K562 (cell line): ENCODE measurements around the gene ABCB9. TPM values are rescaled to one million over a fixed set of nuclear protein-coding genes. Genes with fewer than 3 reads are reported as not detected.

Source experiments
- ATAC-seq: fragments of 200-7000 bp; cut with Tn5 transposase; 3 replicates; pipeline ENCODE4 v1.9.1; 2020; ENCODE audit warnings: moderate library complexity
- BruUV-seq: library from RNA; stranded (reverse); fragments of 400-500 nt; replicated peaks from 2 replicates; lab custom pipeline; 2021; lab: Mats Ljungman, UMichigan
- CTCF ChIA-PET: fragments of 300-600 bp; formaldehyde crosslinking; extraction: SDS; loops from one replicate; lab custom pipeline; 2021; ENCODE audit warnings: low intra/inter-chr PET ratio; lab: Yijun Ruan, JAX
- POLR2A ChIA-PET: fragments of 300-600, 350-650 bp; sonication (Branson Sonifier 250); formaldehyde crosslinking; extraction: SDS; loops from one replicate; lab custom pipeline; 2021; ENCODE audit warnings: antibody characterized with exemption, inconsistent platforms; lab: Yijun Ruan, JAX
- DNase-seq, 4 experiments: peaks; one replicate each; pipeline versions ENCODE4 v3.0.0 to v3.0.0-alpha.2; 2011 to 2018; ENCODE audit warnings: low spot score in 3 of 4, mixed read lengths in 3 of 4; ENCODE audit errors: extremely low read depth in 1 of 4
- FAIRE-seq: peaks from 2 replicates; lab custom pipeline; 2011; peaks lifted over from hg19 to GRCh38; lab: Jason Lieb, UNC
- H2AFZ ChIP-seq: 2 replicates; pipeline ENCODE4 v1.6.0; 2011; ENCODE audit warnings: low read depth, low read length, control low read depth, inconsistent platforms
- H3K27ac ChIP-seq: fragments of 200-600 bp; 3 replicates; pipeline ENCODE4 v1.8.0; 2011; ENCODE audit warnings: low read depth, mild to moderate bottlenecking, control low read depth, inconsistent platforms, low read length, moderate library complexity, mixed read lengths; ENCODE audit errors: extremely low read depth
- H3K27me3 ChIP-seq, 2 experiments: fragments of 300-600 bp in 1 of 2; 2 replicates in 1 of 2; 3 replicates in 1 of 2; pipeline versions ENCODE4 v1.6.0 to v1.8.0; 2011; ENCODE audit warnings: inconsistent platforms in 2 of 2, low read length in 2 of 2, mild to moderate bottlenecking in 1 of 2, mixed read lengths in 1 of 2, moderate library complexity in 1 of 2; ENCODE audit not compliant: control insufficient read depth in 2 of 2, insufficient read depth in 2 of 2
- H3K36me3 ChIP-seq: fragments of 300-600 bp; 3 replicates; pipeline ENCODE4 v1.8.0; 2011; ENCODE audit warnings: mild to moderate bottlenecking, low read length, inconsistent platforms; ENCODE audit not compliant: control insufficient read depth, insufficient read depth
- H3K4me1 ChIP-seq, 2 experiments: fragments of 200-600 bp in 1 of 2; replicated peaks in 1 of 2; 2 replicates in 1 of 2; 3 replicates in 1 of 2; pipeline versions ENCODE4 v1.5.1 to v1.8.0; 2011; ENCODE audit warnings: inconsistent platforms in 2 of 2, low read length in 2 of 2, mild to moderate bottlenecking in 1 of 2, mixed read lengths in 1 of 2, moderate library complexity in 1 of 2; ENCODE audit not compliant: control insufficient read depth in 2 of 2, insufficient read depth in 2 of 2
- H3K4me2 ChIP-seq: 2 replicates; pipeline ENCODE4 v1.6.1; 2011; ENCODE audit warnings: low read length, control low read depth, inconsistent platforms, mixed read lengths; ENCODE audit not compliant: insufficient read depth
- H3K4me3 ChIP-seq: fragments of 200-600 bp; sonication (generic), shearing (Covaris generic); 2 replicates; pipeline ENCODE4 v1.5.1; 2016; ENCODE audit warnings: control low read depth, inconsistent platforms
- H3K79me2 ChIP-seq: fragments of 200-600 bp; 3 replicates; pipeline ENCODE4 v1.8.0; 2011; ENCODE audit warnings: low read length, inconsistent platforms; ENCODE audit not compliant: control insufficient read depth, insufficient read depth
- H3K9ac ChIP-seq, 2 experiments: 2 replicates each; pipeline versions ENCODE4 v1.6.0 to v1.6.1; 2011; ENCODE audit warnings: low read depth in 2 of 2, low read length in 2 of 2, control low read depth in 1 of 2, inconsistent platforms in 1 of 2, mild to moderate bottlenecking in 1 of 2, mixed read lengths in 1 of 2; ENCODE audit not compliant: insufficient read depth in 1 of 2
- H3K9me1 ChIP-seq: one replicate; pipeline ENCODE4 v1.6.0; 2011; ENCODE audit warnings: inconsistent platforms, mild to moderate bottlenecking, low read length, moderate library complexity; ENCODE audit not compliant: control insufficient read depth, insufficient read depth
- H3K9me3 ChIP-seq: replicated peaks from 2 replicates; pipeline ENCODE4 v1.5.1; 2011; ENCODE audit warnings: low read depth, low read length, inconsistent platforms; ENCODE audit not compliant: control insufficient read depth, insufficient read depth
- H4K20me1 ChIP-seq: replicated peaks from 2 replicates; pipeline ENCODE4 v1.6.1; 2011; ENCODE audit warnings: low read length, inconsistent platforms, mixed read lengths; ENCODE audit not compliant: control insufficient read depth, insufficient read depth
- CBX8 ChIP-seq: fragments of 200-600 bp; sonication (generic); IDR thresholded peaks from 2 replicates; pipeline ENCODE4 v1.6.1; 2012; ENCODE audit warnings: borderline replicate concordance, mixed run types, low read depth, mild to moderate bottlenecking, moderate library complexity, mixed read lengths, low read length, control low read depth, inconsistent platforms; ENCODE audit not compliant: poor library complexity, severe bottlenecking; ENCODE audit errors: extremely low read depth
- CEBPG ChIP-seq, 3 experiments: fragments of 200-800 bp in 1 of 3; sonication (Bioruptor generic) in 1 of 3; sonication (generic) in 1 of 3; formaldehyde crosslinking in 1 of 3; IDR thresholded peaks in 2 of 3; conservative IDR thresholded peaks in 1 of 3; 2 replicates each; pipeline versions ENCODE4 v1.6.1 to v1.8.0; 2016 to 2022; ENCODE audit warnings: missing compliant biosample characterization in 2 of 3, missing genetic modification characterization in 2 of 3, mild to moderate bottlenecking in 1 of 3, missing genetic modification reagents in 1 of 3
- DEAF1 ChIP-seq: fragments of 450-650 bp; formaldehyde crosslinking; IDR thresholded peaks from 2 replicates; pipeline ENCODE4 v1.4.0; 2020; ENCODE audit warnings: mild to moderate bottlenecking, moderate library complexity
- ELK3 ChIP-seq: fragments of 450-650 bp; formaldehyde crosslinking; IDR thresholded peaks from 2 replicates; pipeline ENCODE4 v1.4.0; 2020; ENCODE audit warnings: mild to moderate bottlenecking
- HSF4 ChIP-seq: fragments of 250-450 bp; sonication (Bioruptor Pico); IDR thresholded peaks from 2 replicates; pipeline ENCODE4 v2.1.2; 2022; ENCODE audit warnings: mild to moderate bottlenecking, moderate library complexity, borderline replicate concordance
- KAT2B ChIP-seq: IDR thresholded peaks from one replicate; pipeline ENCODE4 v1.6.1; 2012; ENCODE audit warnings: low read depth, mild to moderate bottlenecking, control low read depth, inconsistent platforms, low read length, moderate library complexity
- KDM5B ChIP-seq: fragments of 200-600 bp; sonication (generic); IDR thresholded peaks from 2 replicates; pipeline ENCODE4 v1.6.1; 2012; ENCODE audit warnings: low read depth, mild to moderate bottlenecking, moderate library complexity, low read length, control low read depth, inconsistent platforms; ENCODE audit not compliant: insufficient replicate concordance
- KLF16 ChIP-seq: IDR thresholded peaks from 2 replicates; pipeline ENCODE4 v1.6.1; 2016; ENCODE audit warnings: antibody characterized with exemption
- POLR2A ChIP-seq: fragments of 450-650 bp; conservative IDR thresholded peaks from 2 replicates; pipeline ENCODE4 v1.6.1; 2016
- POLR2AphosphoS5 ChIP-seq: IDR thresholded peaks from 2 replicates; pipeline ENCODE4 v1.6.1; 2011; ENCODE audit warnings: mild to moderate bottlenecking, low read depth, low read length, moderate library complexity; ENCODE audit not compliant: control insufficient read depth, insufficient read depth
- POLR2H ChIP-seq: IDR thresholded peaks from 2 replicates; pipeline ENCODE4 v1.6.1; 2016; ENCODE audit warnings: missing genetic modification characterization, low read depth, mild to moderate bottlenecking, control low read depth, missing compliant biosample characterization, moderate library complexity
- RBFOX2 ChIP-seq: fragments of 200-400 bp; formaldehyde crosslinking; IDR thresholded peaks from 2 replicates; pipeline ENCODE4 v1.6.1; 2017; ENCODE audit warnings: low read depth, mild to moderate bottlenecking, low read length, moderate library complexity
- RBM22 ChIP-seq: fragments of 200-400 bp; formaldehyde crosslinking; IDR thresholded peaks from 2 replicates; pipeline ENCODE4 v1.6.1; 2018; ENCODE audit warnings: low read length, low read depth; ENCODE audit not compliant: poor library complexity, severe bottlenecking
- THAP12 ChIP-seq: fragments of 250-450 bp; sonication (Bioruptor Pico); IDR thresholded peaks from 2 replicates; pipeline ENCODE4 v1.9.0; 2021; ENCODE audit warnings: mild to moderate bottlenecking, inconsistent platforms
- WHSC1 ChIP-seq: IDR thresholded peaks from one replicate; pipeline ENCODE4 v1.6.1; 2012; ENCODE audit warnings: low read length, control low read depth, inconsistent platforms
- XRCC4 ChIP-seq: IDR thresholded peaks from one replicate; pipeline ENCODE4 v1.6.1; 2011; ENCODE audit not compliant: insufficient read depth, insufficient read length; ENCODE audit errors: extremely low read depth
- ZNF79 ChIP-seq: fragments of 250-450 bp; sonication (Bioruptor Pico); IDR thresholded peaks from 2 replicates; pipeline ENCODE4 v1.4.0; 2020; ENCODE audit warnings: low read depth, mild to moderate bottlenecking, moderate library complexity
- WGBS: fragments of 100-300 bp; shearing (Covaris generic); methylation state at CpG from one replicate; pipeline ENCODE4 v1.1.6; 2016; ENCODE audit warnings: low coverage, mixed read lengths; ENCODE audit not compliant: insufficient coverage; ENCODE audit errors: missing lambda C conversion rate; 5-methylcytosine and 5-hydroxymethylcytosine counted together
- in situ Hi-C: fragments of 300-500 bp; cut with MboI; formaldehyde crosslinking; loops from 4 replicates; pipeline ENCODE4 v1.15.0; 2018; ENCODE audit warnings: inconsistent platforms, mixed read lengths
- intact Hi-C: fragments of 100-400 bp; cut with micrococcal nuclease; formaldehyde crosslinking; loops from 2 replicates; pipeline ENCODE4 v1.14.2; 2022
- polyA plus RNA-seq, 8 experiments: library from polyadenylated mRNA; depleted of rRNA in 4 of 8; stranded (reverse) in 5 of 8; unstranded in 3 of 8; fragments of >200 nt; fragmentation: Nextera tagmentation in 2 of 8; fragmentation: Illumina TruSeq in 1 of 8; extraction: Ambion mirVana in 2 of 8; extraction: Trizol in 1 of 8; gene quantifications; 2 replicates each; pipeline versions ENCODE4 v1.2.1 to v1.2.3, GENCODE V29; 2011 to 2014; ENCODE audit warnings: inconsistent platforms in 1 of 8, missing spikeins in 1 of 8
- total RNA-seq, 7 experiments: library from RNA; depleted of rRNA in 6 of 7; stranded (reverse); fragments of >200 nt in 6 of 7; fragmentation: Illumina TruSeq in 2 of 7; extraction: Trizol in 2 of 7; gene quantifications; 2 replicates each; pipeline versions ENCODE4 v1.2.1 to v1.2.3, GENCODE V29; 2011 to 2021; ENCODE audit warnings: low replicate concordance in 1 of 7

Gene ABCB9
- total and polyA plus RNA-seq, 9 of the 15 experiments (the other 6 are each of a cell fraction or from before 2014, with no cell fraction given): 0.20 to 12.6 (median 6.2) TPM

GRCh38 chr12:122982477-122982815, 16.2 kb upstream of the ABCB9 start:
- ATAC-seq (no peak), DNase-seq (no peak)
- Histone ChIP-seq H3K27ac (no peak overlapping the region), H3K9me1 (no peaks in the 10 kb centered on the region), H2AFZ (no peak overlapping the region)
- TF ChIP-seq KDM5B: peak; percentile 26
- TF ChIP-seq RBFOX2: peak; percentile 13; the same call in 1 of the 2 replicates
- no peak for TF ChIP-seq POLR2H (tag)
- TF ChIP-seq THAP12 (CRISPR knock-in tag): no peak
- TF ChIP-seq WHSC1: no peak
- no peak for TF ChIP-seq HSF4 (CRISPR knock-in tag)
- no peak for TF ChIP-seq ELK3
- TF ChIP-seq CBX8: no peak
- TF ChIP-seq POLR2AphosphoS5: peak; percentile 10; the same call in 1 of the 2 replicates
- no peak for TF ChIP-seq KLF16
- no peak for TF ChIP-seq CEBPG (CRISPR knock-in tag; IDR thresholded peaks at IDR 0.05)
- no peak for TF ChIP-seq CEBPG (tag; conservative IDR thresholded peaks at IDR 0.05 in 1 of 2, IDR thresholded peaks at IDR 0.05 in 1 of 2)
- 0 out of 2 replicates have a peak, but pooled peaks have one; percentile 11 for TF ChIP-seq POLR2A
- TF ChIP-seq ZNF79: no peak
- TF ChIP-seq RBM22: peak; percentile 58
- no peak for TF ChIP-seq DEAF1 (CRISPR knock-in tag)
- no peak for TF ChIP-seq XRCC4
- no peak for TF ChIP-seq KAT2B
- TF ChIP-seq, all 486 proteins: peak for 5
- Histone ChIP-seq H3K9me3 (no peaks in the 10 kb centered on the region), H3K9ac (peak overlapping the region in 1 of 2 experiments; percentile 99; a peak in 2 of 4 replicates), H4K20me1 (peaks cover 5% of the 10 kb centered on the region; the same call in 1 of the 2 replicates), H3K4me3 (no peak overlapping the region; the same call in 1 of the 2 replicates), H3K27me3 (no peaks in the 10 kb centered on the region), H3K79me2 (peaks cover 35% of the 10 kb centered on the region), H3K36me3 (peaks cover 51% of the 10 kb centered on the region), H3K4me1 (peaks cover 33 to 98% of the 10 kb centered on the region in 2 experiments), H3K4me2 (no peak overlapping the region)
- intact Hi-C loops: loop anchor here (5.0 to 10.0 kb wide), 2 partner anchors 50 to 162 kb away; no protein-coding TSS in a partner anchor
- ChIA-PET POLR2A (interaction anchor here (0.6 to 4.0 kb wide), 8 partner anchors 7 to 256 kb away, joined by 3 to 22 read pairs (median 4); partner anchors contain the start of gene OGFOD2), CTCF (no interaction called here)
- no peak for FAIRE-seq
- 90% methylated on average over 11 of the region's 11 CpGs for WGBS
- TSS peak; percentile 69 for BruUV-seq
- in situ Hi-C loops: no loop called here
